HG03175 (cell line): ENCODE results near the gene BEND4.

Source experiments
- ATAC-seq: cut with Tn5 transposase; IDR thresholded peaks from one replicate; pipeline ENCODE4 v1.9.1; 2021; ENCODE audit warnings: mild to moderate bottlenecking, moderate library complexity; ENCODE audit not compliant: unreplicated experiment

Gene BEND4

GRCh38 chr4:42112846-42113245 is 39.6 kb downstream of the BEND4 start:
- ATAC-seq, result no peak

GRCh38 chr4:42104521-42104920 is 47.9 kb downstream of the BEND4 start:
- ATAC-seq, result no peak

GRCh38 chr4:42101446-42101975 is 50.9 kb downstream of the BEND4 start:
- ATAC-seq, result no peak

GRCh38 chr4:42088386-42088785 is 64.1 kb downstream of the BEND4 start:
- no peak for ATAC-seq

- no peak for ATAC-seq
Observed at GRCh38 chr4:42083816-42084215, 68.6 kb downstream of the BEND4 start.

- ATAC-seq, result peak; percentile 48
Observed at GRCh38 chr4:42080306-42080705, 72.1 kb downstream of the BEND4 start.

- ATAC-seq, result peak; percentile 90
Observed at GRCh38 chr4:42078184-42078801, 74.2 kb downstream of the BEND4 start.

GRCh38 chr4:42074294-42074693 is 78.2 kb downstream of the BEND4 start:
- no peak for ATAC-seq

DNA sequence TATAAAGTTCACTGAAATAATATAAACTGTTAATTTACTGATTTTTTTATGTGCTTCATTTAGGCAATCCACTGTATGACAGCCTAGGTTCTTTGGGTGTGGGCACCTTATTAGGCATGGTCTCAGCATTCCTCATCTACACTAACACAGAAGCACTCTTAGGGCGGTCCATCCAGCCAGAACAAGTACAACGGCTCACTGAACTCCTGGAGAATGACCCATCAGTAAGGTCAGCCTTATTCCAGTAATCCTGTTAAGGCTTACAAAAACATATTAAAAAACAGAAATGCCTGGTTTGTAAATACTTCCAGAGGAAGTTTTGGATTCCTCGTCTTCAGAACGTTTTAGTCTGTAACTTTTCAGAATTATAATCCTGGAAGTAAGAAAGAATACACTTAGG is 82.0 kb downstream of the BEND4 start:
- ATAC-seq, result no peak

DNA sequence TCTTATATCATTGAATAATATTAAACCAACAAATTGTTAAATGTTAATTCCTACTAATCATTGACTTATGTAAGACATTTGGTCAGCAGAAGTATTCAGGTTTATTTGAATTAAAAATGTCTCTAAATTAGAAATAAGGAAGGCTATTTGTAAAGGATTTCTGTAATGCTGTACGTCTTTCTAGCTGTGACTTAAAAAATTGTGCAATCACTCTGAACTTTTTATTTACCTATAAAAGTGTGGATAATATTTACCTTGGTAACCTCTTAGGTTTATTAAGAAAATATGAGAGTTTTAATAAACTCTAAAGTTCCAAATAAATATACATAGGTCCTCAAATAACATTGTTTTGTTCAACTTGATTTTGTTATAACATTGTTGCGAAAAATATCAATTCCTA is 85.2 kb downstream of the BEND4 start:
- no peak for ATAC-seq

GRCh38 chr4:42066402-42066801 is 86.1 kb downstream of the BEND4 start:
- no peak for ATAC-seq
